Measurements from ENCODE around the gene LBX2. TPM values are rescaled to one million over a fixed set of nuclear protein-coding genes. Genes with fewer than 3 reads are reported as not detected.

The LBX2 gene
- total RNA-seq, 4 donors from 2014 or later, result 0.59 TPM; not detected in 3

GRCh38 chr2:74525717-74526648, 26.6 kb upstream of the LBX2 start, which contains the start of gene DQX1:
Gene DQX1 (minus strand): TSS chr2:74526231. CDS start chr2:74525729, 502 bp downstream.
- Histone ChIP-seq H3K36me3 (peaks cover 0 to 29% of the 10 kb centered on the region in 2 donors), H3K4me1 (peaks cover 14 to 25% of the 10 kb centered on the region in 2 donors), H3K9me3 (no peaks in the 10 kb centered on the region), H3K27ac (no peak within 1 kb of the TSS), H3K27me3 (peaks cover 0 to under 1% (median 0%) of the 10 kb centered on the region in 3 donors), H3K4me3 (no peak within 1 kb of the TSS)
- intact Hi-C loops (cut with DNase I; ENCODE audit: low total_unique reads), result loop anchor here (10.0 kb wide), 1 partner anchor 309 kb away; the partner anchor contains the start of gene HK2
- no peak for DNase-seq
- in situ Hi-C loops (cut with MboI; ENCODE audit: low sequenced_read_pairs in 4 of 4), result loop anchor here in 1 of 4 donors (25.0 kb wide), 1 partner anchor 1289 kb away; the partner anchor contains the start of genes CCT7 and PRADC1
- ATAC-seq, result no peak
- TF ChIP-seq POLR2A (IDR thresholded peaks at IDR 0.05), result no peak
- TF ChIP-seq CTCF (IDR thresholded peaks at IDR 0.05 in 4 of 5, conservative IDR thresholded peaks at IDR 0.05 in 1 of 5), result no peak

- H3K4me3 ChIP-seq, result no peak overlapping the region
- in situ Hi-C loops (cut with MboI; ENCODE audit: low sequenced_read_pairs in 4 of 4) (loop anchor here in 1 of 4 donors (25.0 kb wide), 1 partner anchor 1288 kb away; the partner anchor contains the start of genes CCT7 and PRADC1), intact Hi-C loops (cut with DNase I; ENCODE audit: low total_unique reads) (loop anchor here (10.0 kb wide), 1 partner anchor 310 kb away; the partner anchor contains the start of gene HK2)
- TF ChIP-seq POLR2A (IDR thresholded peaks at IDR 0.05) (no peak), CTCF (IDR thresholded peaks at IDR 0.05 in 4 of 5, conservative IDR thresholded peaks at IDR 0.05 in 1 of 5) (no peak)
- H3K27ac ChIP-seq, result no peak overlapping the region
- DNase-seq (no peak), ATAC-seq (no peak)
- peaks cover 10 to 17% of the 10 kb centered on the region in 2 donors for H3K4me1 ChIP-seq
- H3K36me3 ChIP-seq, result peaks cover 0 to 29% of the 10 kb centered on the region in 2 donors
- peaks cover 4 to 9% (median 8%) of the 10 kb centered on the region in 3 donors for H3K27me3 ChIP-seq
- H3K9me3 ChIP-seq, result no peaks in the 10 kb centered on the region
Measured at GRCh38 chr2:74524955-74525716, 25.7 kb upstream of the LBX2 start.

- no peak for DNase-seq
- in situ Hi-C loops (cut with MboI; ENCODE audit: low sequenced_read_pairs in 4 of 4) (no loop called here), intact Hi-C loops (cut with DNase I; ENCODE audit: low total_unique reads) (loop anchor here (10.0 kb wide), 1 partner anchor 311 kb away; the partner anchor contains the start of gene HK2)
- no peak for ATAC-seq
- Histone ChIP-seq H3K4me3 (no peak overlapping the region), H3K27ac (no peak overlapping the region), H3K27me3 (peaks cover 13 to 20% (median 19%) of the 10 kb centered on the region in 3 donors), H3K4me1 (peaks cover 10 to 15% of the 10 kb centered on the region in 2 donors), H3K9me3 (no peaks in the 10 kb centered on the region), H3K36me3 (peaks cover 0 to 29% of the 10 kb centered on the region in 2 donors)
- TF ChIP-seq CTCF (IDR thresholded peaks at IDR 0.05 in 4 of 5, conservative IDR thresholded peaks at IDR 0.05 in 1 of 5) (no peak), POLR2A (IDR thresholded peaks at IDR 0.05) (no peak)
Measured at GRCh38 chr2:74524005-74524404, 24.6 kb upstream of the LBX2 start.

- Histone ChIP-seq H3K9me3 (no peaks in the 10 kb centered on the region), H3K4me1 (peaks cover 0 to under 1% of the 10 kb centered on the region in 2 donors), H3K27me3 (peaks cover 26 to 35% (median 34%) of the 10 kb centered on the region in 3 donors), H3K4me3 (no peak overlapping the region), H3K36me3 (peaks cover 0 to 21% of the 10 kb centered on the region in 2 donors), H3K27ac (no peak overlapping the region)
- no peak for ATAC-seq
- DNase-seq, result no peak
- in situ Hi-C loops (cut with MboI; ENCODE audit: low sequenced_read_pairs in 4 of 4) (no loop called here), intact Hi-C loops (cut with DNase I; ENCODE audit: low total_unique reads) (loop anchor here (10.0 kb wide), 1 partner anchor 312 kb away; the partner anchor contains the start of gene HK2)
- TF ChIP-seq CTCF (IDR thresholded peaks at IDR 0.05 in 4 of 5, conservative IDR thresholded peaks at IDR 0.05 in 1 of 5) (no peak), POLR2A (IDR thresholded peaks at IDR 0.05) (no peak)
Measured at GRCh38 chr2:74522516-74522915, 23.1 kb upstream of the LBX2 start.
